Activated CD8-positive, alpha-beta memory T cell treated with anti-CD3 and anti-CD28 coated beads for 1 hour (primary cell): ENCODE measurements around the gene MYO5B.

Experiments
- DNase-seq, 2 donors: peaks; one replicate each; pipeline ENCODE4 v3.0.0-alpha.2; 2020; ENCODE audit warnings: low read depth in 1 of 2; ENCODE audit errors: extremely low read depth in 1 of 2

Gene MYO5B

DNA sequence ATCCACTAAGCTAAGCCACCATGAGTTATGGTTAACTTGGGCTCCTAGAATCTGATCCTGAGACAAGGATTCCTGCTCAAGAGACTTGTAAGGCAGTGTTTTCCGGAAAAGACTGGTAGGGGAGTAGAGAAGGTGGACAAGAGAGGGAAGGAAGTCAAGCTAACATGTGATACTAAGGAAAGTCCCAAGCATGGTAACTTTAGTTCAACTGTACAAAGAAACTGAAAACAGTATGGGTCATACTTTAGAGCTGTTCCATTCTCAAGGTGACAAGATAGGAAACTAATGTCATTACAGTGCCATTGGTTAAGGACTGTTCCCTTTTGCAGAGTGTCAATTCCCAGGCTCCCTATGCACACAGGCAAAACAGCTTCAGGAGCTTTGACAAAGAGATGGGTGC is 5.8 kb downstream of the MYO5B start:
- DNase-seq: no peak

- DNase-seq: no peak
Observed at GRCh38 chr18:50188652-50189051, 6.3 kb downstream of the MYO5B start.

GRCh38 chr18:50187659-50188058 is 7.3 kb downstream of the MYO5B start:
- DNase-seq: no peak

- no peak for DNase-seq
Observed at GRCh38 chr18:50186385-50186784, 8.6 kb downstream of the MYO5B start.

DNA sequence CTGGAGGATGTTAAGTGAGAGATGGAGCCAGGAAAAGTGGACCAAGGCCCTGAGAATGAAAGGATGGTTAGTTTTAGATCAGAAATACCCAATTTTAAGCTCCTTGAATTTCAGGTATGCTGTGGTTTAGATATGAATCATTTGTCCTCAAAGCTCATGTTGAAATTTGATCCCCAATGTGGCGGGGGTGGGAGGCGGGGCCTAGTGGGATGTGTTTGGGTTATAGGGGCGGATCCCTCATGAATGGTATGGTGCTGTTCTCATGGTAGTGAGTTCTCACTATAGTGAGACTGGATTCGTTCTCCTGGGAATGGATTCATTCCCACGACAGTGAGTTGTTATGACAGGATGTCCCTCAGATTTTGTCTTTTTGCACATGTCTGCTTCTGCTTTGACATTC is 11.4 kb downstream of the MYO5B start:
- no peak for DNase-seq

GRCh38 chr18:50182511-50182910 is 12.4 kb downstream of the MYO5B start:
- no peak for DNase-seq

GRCh38 chr18:50181590-50181989 is 13.4 kb downstream of the MYO5B start:
- DNase-seq: no peak

- DNase-seq: no peak
Observed at GRCh38 chr18:50179465-50179864, 15.5 kb downstream of the MYO5B start.

GRCh38 chr18:50177294-50177992 is 17.5 kb downstream of the MYO5B start:
- DNase-seq: no peak

DNA sequence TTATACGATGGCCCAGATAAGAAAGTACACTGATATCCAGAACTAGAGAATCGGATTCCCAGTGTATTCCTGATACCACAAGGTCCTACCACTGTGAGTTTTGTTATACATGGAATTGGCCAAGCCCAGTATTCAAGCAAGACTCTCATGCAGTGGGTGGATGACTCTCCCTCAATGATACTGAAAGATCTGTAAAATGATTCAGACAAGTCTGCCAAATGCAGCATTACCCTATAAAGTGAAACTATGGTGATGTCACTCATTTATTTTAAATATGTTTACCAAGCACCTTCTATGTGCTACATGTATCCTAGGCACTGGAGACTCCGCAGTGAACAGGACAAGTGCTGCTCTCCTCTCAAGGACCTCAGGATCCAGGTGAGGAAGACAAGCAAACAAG is 22.6 kb downstream of the MYO5B start:
- DNase-seq: no peak

DNA sequence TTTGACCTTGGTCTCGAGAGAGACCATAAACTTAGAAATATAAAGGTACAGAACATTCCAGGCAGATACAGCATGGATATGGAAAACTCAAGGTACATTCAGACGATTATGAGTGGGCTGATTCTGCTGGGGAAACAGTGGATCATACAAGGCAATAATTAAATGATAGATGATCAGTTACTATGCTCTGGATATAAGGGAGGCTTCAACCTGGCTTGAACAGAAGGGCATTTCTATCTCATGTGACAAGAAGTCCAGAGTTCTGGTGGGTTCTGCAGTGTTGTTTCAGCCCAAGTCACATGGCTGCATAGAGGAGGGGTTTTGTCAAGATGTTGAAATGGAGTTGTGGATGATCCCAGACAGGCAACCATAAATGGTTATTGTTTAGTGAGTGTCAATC is 23.5 kb downstream of the MYO5B start:
- no peak for DNase-seq

- no peak for DNase-seq
Observed at GRCh38 chr18:50170004-50170403, 24.9 kb downstream of the MYO5B start.

GRCh38 chr18:50169149-50169548 is 25.8 kb downstream of the MYO5B start:
- DNase-seq: no peak

GRCh38 chr18:50167966-50168365 is 27.0 kb downstream of the MYO5B start:
- no peak for DNase-seq

DNA sequence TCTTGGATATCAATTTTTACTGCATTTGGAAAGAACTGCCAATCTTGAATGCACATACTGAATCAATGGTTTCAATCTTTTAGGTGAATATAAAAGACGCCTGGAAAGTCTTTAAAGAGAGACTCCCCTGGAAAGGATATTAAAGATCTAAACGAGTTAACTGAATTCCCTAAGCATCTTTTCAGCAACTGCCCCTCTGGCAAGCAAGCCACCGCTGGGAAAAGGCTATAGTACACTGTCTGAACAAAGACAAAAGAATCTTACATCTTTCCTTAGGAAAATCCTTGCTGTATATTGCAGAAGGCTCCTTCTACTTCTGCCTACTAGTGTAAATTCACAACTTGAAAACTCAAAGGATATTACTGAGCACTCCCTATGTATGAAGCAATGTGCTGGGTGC is 28.0 kb downstream of the MYO5B start:
- DNase-seq: no peak

- DNase-seq: no peak
Observed at GRCh38 chr18:50163505-50163904, 31.4 kb downstream of the MYO5B start.

GRCh38 chr18:50162486-50163304 is 32.3 kb downstream of the MYO5B start:
- DNase-seq: no peak

- no peak for DNase-seq
Observed at GRCh38 chr18:50161597-50162205, 33.2 kb downstream of the MYO5B start.

DNA sequence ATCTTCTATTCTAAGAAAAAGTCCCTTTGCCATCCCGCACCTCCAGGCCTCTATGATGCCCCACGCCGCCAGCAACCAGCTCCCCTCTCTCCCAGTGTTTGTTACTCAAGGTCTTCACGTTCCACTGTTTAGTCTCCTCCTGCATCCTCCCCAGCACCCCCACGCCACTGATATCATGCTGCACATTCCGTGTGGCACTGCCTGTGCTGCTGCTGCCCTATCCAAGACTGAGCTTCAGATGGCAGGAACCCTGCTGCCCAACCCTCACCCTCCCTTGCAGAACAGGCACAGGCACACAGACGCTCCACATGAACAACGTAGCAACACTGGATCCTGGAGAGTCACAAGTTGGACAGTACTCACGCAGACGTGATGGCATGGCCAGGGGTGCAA is 35.3 kb downstream of the MYO5B start:
- no peak for DNase-seq

DNA sequence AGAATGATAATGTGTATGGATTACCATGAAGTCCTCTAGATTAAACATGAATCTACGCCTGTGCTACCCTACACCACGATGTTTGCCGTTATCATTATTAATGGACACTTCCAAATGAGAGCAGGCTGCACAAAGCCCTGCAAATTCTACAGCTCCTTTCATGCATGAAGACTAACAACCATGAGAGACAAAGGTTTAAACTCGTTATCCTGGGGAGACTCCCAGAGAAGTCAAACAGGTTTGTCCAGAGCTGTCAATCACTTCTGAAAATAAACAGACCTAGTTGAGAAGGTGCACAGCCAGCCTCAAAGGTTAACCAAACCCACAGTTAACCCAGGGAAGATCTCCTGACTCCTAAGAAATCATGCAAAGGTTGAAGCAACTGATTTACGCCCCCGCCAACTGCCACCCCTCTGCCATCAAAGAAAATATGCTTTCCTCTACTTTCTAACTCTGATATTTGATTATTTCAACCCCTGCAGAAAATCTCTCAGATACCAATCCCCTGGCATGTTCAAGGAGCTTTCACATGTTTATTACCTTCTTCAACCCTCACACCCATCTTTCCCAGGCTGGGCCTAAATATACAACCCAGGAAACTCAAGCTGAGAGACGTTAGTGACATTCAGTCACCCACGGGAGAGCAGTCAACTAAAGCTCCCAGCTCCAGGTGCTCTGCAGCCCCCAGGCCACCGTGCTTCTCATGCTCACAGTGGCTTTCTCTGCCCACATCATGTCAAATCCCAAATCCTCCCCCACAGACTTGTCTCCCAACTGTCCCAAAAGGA is 35.9 kb downstream of the MYO5B start:
- no peak for DNase-seq

- DNase-seq: no peak
Observed at GRCh38 chr18:50155406-50155805, 39.5 kb downstream of the MYO5B start.
